Effector CD8-positive, alpha-beta T cell (primary cell): Measurements from ENCODE around the gene HSD17B8.
A peak's percentile ranks its signal among the peaks of the same experiment; 100 is the strongest.

Source experiments
- DNase-seq: peaks from one replicate; lab custom pipeline; 2025; lab: John Stamatoyannopoulos, UW

The HSD17B8 gene

DNA sequence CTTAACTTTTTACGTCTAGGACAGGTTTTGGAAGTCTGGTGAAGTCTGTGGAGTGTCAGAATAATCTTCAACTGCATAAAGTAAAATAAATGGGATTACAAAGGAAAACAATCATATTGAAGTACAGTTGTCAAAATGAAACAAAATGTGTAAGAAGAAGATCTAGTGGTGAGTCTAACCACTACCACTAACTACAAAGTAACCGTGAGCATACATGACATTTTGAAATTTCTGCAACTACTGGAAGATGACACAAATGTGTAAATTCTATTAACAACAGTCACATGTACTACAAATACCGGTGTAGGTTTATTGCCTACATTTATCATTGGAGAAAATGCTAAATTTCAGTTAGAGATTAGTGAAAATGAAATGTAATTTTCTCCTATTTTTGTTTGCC, 37.5 kb downstream of the HSD17B8 start:
- DNase-seq: no peak

DNA sequence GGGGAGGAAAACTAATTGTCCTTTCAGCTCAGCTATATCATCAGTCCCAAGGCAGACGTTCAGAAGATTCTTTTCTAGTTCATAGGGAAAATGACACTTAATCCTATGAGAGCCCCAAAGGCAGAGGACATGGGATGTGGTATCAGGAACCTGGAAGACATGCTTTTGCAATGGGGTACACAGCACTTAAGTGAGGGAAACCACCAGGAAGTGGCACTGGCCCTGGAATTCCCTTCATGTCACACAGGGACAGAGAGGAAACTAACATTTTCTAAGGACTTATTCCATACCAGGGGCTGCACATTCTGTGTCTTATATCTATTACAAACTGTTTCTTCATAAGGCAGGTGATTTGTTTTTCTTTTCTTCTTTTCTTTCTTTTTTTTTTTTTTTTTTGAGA, 39.0 kb downstream of the HSD17B8 start:
- DNase-seq: no peak

DNA sequence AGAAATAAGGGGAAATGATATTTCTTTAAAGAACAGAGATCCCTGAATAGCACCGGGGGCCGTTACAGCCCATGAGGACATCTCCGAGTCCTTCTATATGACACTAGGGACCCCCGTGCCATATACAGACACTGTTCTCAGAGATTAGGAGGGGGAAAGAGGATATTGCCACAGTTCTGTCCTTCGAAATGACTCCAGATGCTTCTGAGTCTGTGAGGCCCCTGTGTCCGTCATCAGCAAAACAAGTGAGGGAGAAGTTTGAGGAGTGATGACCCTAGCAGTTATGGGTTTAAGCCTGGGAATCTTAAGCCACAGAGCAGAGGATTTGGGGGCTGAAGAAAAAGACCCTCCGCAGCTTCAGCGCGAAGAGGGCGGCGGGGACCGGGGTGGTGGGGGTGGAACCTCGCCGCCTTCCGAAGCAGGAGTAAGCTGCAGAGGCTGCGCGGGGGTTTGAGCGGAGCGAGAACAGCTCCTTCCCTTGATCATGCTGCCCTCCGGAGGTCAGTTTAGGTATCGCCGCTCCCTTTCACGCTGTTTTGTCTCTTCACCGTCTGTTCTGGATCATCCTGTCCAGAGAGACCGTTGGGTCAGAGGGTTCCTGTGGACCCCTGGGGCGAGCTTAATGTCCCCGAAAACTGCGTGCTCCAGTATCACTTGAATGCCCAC, 43.7 kb downstream of the HSD17B8 start:
- DNase-seq: peak; percentile 85

DNA sequence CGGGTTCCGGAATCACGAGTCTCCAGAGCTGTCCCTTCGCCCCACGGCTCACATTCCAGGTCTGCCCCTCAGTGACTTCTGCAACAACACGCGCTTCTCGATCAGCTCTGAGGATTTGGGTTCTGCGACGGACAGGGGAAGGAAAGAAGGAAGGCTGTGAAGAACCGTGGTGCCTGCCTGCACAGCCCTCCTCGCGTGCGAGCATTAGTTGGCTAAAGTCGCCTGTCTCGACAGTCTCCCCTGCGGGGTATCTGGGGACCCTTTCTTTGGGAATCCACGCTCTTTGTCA, 44.1 kb downstream of the HSD17B8 start:
- no peak for DNase-seq

DNA sequence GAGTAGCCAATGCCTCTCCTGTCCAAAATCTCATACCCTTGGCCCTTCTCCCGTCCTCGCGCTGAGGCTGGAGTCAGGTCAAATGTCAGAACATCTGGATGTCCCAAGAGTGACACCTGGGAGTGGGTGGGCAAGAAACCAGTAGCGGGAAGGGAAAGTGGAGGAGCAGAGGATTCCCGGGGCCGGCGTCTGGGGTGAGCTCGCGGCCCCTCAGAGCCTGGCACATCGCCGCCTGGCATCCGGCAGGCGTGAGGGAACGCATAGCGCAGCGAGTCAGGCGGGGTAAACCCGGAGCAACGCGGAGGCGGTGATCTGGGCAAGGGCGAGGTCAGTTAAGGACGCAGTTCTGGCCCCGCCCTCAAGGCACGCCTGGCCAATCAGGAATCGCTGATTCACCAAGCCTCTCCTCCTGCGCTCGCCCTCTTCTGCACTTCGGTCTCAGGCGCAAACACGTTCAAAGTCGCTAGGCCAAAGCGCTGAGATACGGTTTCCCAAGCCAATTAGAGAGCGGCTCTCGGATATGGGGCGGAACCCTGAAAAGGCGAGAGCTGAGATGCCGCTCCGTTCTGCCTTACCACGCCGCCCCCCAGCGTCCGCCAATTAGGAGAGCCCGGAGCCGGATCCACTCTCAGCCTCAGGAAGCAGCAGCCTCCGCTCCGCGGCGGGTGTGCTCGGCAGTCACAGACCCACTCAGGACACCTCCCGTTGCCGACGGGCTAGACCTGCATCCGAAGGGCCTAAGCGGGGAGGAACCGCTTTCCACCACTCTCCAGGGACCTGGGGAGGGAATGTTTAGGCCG, 44.7 kb downstream of the HSD17B8 start:
- DNase-seq: peak; percentile 93

GRCh38 chr6:33249732-33250630, 45.5 kb downstream of the HSD17B8 start:
- peak; percentile 23 for DNase-seq

DNA sequence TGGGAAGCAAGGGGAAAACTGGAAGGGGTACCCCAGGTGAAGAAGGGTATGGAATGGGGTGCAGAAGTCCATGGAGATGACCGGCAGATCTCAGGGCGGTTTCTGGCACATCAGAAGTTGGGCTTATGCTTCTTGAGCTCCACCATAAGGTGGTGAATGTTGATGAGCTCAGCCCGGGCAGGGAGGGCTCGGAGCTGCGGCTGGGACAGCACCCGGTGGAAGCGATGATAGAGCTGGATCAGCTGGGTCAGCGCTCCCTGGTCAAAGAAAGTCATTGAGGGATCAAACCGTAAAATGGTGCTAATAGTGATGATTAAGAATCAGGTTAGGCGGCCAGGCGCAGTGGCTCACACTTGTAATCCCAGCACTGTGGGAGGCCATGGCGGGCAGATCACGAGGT, 46.3 kb downstream of the HSD17B8 start:
- no peak for DNase-seq

- no peak for DNase-seq
These were observed 47.0 kb downstream of the HSD17B8 start for GRCh38 chr6:33251395-33252012.

- no peak for DNase-seq
These were observed 48.3 kb downstream of the HSD17B8 start for GRCh38 chr6:33252759-33253158.

DNA sequence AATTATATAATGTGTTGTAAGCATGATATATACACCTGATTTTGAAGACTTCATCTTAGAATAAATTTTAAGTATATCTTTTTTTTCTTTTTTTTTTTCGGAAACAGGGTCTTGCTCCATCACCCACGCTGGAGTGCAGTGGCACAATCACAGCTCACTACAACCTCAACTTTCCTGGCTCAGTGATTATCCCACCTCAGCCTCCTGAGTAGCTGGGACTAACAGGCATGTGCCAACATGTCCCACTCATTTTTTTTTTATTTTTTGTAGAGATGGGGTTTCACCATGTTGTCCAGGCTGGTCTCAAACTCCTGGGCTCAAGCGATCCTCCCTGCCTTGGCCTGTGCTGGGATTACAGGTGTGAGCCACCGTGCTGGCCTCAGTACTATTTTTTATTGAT, 50.1 kb downstream of the HSD17B8 start:
- no peak for DNase-seq
